Colon (tissue), 2 donors: ENCODE measurements around the gene CAMTA2.

Experiments used
- FAIRE-seq: peaks from 2 replicates; lab custom pipeline; 2012; peaks lifted over from hg19 to GRCh38; lab: Jason Lieb, UNC
- donor health status: control.
- donor health status: control.

The CAMTA2 gene

DNA sequence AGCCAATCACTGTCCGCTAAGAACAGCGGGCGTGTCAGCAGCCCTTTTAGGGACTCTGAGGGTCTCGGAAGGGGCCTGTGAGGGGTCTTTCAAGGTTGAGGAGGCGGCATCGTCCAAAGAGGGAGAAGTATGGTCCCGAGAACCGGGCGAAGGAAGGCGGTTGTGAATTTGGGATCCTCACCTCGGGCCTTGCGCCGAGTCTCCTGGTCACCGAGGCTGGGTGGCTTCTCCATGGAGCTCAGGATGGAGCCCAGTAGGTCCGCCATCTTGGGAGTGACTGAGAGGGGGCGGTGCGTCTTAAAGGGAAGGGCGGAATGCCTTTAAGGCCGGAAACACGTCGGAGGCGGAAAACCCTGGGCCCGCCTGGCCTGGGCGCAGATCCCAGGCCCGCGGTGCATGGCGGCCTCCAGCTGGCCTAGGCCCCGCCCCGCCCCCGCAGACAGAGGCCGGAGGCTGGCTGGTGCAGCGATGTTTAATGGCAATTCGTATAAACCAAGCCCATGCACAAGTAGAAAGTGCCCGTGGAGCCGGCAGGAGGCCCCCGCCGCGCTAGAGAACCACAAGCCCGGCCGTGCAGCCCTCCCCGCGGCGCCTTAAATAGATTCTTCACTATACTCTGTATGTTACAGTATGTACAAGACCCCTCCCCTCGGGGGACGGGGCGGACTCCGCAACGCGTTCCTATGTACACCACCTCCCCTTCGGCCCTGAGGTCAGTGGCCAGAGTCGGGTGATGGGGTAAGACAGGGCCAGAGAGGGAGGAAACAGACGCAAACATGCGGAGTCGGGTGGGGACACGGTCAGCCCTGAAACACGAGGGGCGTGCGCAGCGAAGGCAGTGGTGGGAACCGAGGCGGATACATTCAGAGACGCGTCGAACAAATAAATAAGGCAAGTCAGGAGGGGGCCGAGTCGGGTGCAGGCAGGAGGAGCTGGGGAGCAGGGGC lies 19.7 kb downstream of the CAMTA2 start, which contains the start of gene SPAG7:
TSS of gene SPAG7 (minus strand) at position 279 of the 947 bp plus-strand sequence. CDS start at position 266, 13 bp downstream.
- peak; percentile 47 for FAIRE-seq

DNA sequence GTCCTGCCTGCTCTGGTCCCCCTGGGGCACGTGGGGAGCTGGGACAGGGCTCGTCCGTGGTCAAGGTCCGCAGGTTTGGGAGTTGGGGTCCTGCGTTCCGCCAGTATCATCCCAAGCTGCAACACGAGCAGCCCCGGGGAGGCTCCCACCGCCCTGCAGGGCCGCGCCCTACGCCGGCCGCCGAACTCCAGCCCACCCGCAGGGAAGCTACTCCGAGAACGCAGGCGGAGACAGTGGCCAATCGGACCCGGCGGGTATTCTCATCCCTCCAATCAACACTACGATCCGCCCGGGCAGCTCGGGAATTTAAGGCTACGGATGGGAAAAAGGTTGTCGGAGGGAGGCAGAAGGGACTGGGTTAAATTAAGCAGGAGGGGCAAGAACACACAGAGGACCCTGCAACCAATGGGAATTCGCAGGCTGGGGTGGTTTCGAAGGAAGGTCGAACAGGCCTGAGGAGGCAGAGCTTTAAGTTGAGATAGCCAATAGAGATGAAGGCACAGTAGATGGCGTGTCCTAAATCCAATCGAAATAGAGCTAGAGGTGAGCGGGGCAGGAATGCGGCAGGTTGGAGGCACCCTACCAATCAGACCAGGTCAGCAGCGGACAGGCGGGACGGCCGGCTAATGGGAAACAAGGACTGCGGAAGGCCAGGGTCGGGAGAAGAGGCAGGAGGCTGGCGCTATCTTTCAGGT lies 20.5 kb downstream of the CAMTA2 start:
- FAIRE-seq = peak; percentile 97

DNA sequence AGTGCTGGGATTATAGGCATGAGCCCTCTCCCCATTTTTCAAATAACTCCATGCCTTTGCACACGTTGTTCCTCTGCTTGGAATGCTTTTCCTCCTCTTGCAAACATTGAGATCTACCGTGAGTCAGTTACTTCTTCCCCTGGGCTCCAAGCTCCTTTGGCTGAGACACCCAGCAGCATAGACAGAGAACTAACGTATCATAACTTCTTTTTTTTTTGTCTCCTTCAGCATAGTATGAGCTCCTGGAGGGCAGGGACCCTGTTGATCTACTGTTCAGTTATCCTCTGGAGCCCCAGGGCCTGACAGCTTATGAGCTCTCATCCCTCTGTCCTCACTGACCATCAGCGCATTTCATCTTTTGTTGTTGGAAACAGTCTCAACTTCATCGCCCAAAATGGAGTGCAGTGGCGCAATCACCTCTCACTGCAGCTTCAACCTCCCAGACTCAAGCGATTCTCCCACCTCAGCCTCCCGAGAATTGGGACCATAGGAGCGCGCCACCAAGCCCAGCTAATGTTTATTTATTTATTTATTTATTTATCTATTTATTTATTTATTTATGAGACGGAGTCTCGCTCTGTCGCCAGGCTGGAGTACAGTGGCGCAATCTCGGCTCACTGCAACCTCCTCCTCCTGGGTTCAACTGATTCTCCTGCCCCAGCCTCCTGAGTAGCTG lies 22.0 kb downstream of the CAMTA2 start:
- no peak for FAIRE-seq

DNA sequence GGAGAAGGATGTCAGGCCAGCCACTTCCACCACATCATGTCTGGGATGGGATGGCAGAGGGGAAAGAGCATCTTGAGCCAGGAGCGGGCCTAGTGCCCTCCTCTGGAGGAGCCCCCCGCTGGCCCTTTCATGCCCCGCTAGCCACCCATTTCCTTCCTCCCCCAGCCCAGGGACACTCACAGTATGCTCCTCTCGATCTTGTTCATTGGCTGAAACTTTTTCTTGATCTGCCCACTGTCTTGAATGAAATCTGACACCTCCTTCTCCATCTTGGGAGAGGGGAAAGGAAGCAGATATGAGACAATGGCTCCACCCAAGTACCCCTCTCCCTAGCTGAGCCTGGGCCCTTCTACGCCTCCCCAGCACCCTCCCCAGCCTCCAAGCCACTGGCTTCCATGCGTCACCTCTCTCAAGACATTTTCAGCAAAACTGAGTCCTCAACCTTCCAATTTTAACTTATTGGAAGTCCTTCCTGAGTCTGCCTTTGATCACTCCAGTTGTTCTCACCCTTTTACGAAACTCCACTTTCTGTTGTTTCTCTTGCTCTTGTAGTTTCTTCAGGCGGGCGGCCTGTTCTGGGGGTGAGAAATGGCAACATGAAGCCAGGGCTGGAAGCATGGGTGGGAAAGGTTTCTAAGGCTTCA lies 27.1 kb downstream of the CAMTA2 start:
- FAIRE-seq = no peak

DNA sequence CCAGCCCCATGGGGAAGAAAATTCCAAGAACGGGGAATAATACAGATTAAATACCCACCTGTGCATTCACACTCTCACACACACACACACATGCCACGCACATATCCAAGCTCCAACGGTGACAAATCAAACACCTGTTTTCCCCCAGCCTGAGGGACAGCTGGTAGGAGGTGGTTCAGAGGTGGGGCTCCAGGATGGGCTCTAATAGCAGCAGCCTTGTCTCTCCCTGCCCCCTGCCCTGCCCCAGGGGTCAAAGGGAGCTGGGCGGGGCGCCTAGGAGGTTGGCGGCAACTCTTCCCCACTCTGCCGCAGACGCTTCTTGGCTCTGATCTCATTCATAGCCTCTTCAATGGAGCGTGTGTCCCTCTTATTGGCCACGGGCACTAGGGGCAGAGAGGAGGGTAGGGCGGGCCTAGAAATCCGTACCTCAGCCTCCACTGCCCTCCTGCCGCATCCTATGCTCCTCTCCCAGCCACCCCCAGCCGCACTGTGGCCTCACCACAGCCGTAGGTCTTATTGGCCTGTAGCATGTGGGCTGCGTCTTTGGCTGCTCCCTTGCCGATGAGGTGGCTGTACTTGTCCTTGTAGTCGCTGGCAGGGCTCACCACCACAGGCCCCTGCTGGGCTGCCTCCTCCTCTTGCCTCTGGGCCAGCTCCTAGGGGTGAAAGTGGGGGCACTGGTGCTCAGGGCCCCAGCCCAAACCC lies 28.1 kb downstream of the CAMTA2 start:
- FAIRE-seq = no peak

DNA sequence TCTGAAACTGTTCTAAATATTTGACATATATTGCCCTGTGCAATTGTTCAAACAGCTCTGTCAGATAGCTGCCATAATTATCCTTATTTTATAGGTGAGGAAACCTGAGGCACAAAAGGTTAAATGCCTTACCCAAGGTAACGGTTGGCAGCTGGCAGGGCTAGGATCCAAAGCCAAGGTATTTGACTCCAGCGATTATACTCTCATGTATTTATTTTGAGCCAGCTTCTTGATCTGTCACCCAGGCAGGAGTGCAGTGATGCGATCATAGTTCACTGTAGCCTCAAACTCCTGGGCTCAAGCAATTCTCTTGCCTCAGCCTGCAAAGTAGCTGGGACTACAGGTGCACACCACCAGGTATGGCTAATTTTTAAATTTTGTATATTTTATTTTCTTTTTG lies 29.4 kb downstream of the CAMTA2 start:
- FAIRE-seq = no peak

DNA sequence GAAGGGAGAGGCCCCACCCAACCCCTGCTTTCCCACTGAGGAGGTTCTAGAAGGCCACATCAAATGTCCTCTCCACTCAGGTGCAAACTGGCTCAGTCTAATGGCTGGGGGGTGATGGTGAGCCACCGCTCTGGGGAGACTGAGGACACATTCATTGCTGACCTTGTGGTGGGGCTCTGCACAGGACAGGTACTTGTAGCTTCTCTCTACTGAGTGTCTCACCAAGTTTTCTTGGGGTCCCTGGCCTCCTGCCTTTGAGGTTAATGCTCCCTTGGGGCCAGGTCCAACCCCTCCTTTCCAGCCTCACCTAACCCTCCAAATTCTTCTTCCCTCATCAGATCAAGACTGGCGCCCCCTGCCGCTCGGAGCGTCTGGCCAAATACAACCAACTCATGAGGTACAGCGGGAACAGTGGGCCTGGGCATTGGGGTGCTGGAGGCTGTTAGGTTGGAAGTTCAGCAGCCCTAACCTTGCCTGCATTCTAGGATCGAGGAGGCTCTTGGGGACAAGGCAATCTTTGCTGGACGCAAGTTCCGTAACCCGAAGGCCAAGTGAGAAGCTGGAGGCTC lies 30.9 kb downstream of the CAMTA2 start:
- no peak for FAIRE-seq

DNA sequence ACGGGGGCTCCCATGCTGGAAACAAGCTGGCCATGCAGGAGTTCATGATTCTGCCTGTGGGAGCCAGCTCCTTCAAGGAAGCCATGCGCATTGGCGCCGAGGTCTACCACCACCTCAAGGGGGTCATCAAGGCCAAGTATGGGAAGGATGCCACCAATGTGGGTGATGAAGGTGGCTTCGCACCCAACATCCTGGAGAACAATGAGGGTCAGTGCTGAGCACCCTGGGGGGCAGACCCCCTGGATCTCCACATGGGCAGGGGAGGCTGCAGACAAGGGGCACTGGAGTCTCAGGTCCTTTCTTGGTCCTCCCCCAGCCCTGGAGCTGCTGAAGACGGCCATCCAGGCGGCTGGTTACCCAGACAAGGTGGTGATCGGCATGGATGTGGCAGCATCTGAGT lies 32.4 kb downstream of the CAMTA2 start:
- no peak for FAIRE-seq

DNA sequence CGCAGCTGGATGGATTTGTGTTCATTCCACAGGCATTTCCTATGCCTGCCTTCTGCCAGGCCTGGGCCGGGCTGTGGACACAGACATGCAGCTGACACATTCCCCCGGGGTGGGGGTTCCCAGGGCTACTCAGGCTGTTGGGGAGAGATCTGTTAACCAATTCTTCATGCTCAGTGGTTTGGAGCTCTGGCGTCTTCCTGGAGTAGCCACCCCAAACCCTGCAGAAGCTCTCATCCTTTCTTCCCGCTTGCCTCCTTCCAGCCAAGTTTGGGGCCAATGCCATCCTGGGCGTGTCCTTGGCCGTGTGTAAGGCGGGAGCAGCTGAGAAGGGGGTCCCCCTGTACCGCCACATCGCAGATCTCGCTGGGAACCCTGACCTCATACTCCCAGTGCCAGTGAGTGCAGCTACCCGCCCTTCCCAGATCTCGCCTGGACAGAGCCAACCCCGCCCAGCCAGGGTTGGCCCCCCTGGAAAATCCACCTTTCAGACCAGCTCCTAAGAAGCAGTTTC lies 34.0 kb downstream of the CAMTA2 start:
- no peak for FAIRE-seq

DNA sequence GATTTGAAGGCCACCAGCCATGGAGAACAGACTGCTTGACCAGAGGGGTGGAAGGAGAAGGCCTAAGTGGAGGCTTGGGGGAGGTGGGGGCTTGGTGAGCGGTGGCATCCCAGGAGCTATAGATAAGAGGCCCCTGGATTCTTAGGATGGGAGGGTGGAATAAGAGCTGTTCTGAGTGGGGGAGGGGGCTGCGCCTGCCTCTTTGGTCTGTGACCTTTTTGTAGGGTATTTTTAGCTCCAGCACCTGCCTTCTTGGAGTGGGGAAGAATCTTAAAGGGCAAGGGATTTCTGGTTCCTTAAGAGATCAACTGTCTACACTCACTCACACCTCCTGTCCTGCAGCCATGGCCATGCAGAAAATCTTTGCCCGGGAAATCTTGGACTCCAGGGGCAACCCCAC lies 36.0 kb downstream of the CAMTA2 start:
- FAIRE-seq = no peak

DNA sequence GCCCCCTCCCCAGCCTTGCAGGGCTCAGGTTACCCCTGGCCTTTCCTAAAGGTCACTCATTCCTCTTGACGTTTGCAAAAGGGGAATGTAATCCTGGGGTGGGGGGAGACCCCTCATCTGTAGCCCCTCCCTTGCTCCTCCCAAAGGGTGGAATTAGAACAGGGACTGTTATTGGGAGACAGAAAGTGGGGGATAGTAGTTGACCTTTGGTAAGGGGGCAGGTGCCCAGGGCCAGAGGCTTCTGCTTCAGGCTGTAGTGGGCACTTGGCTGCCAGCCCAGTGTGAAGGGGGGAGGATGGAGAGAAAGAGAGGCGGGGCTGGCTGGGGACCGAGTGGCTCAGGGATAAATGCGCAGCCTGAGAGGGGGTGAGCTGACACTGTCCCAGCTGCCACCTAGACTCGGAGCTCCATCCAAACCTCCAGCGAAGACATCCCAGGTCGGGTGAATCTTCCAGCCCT lies 36.7 kb downstream of the CAMTA2 start, which contains the start of gene ENO3:
TSS of gene ENO3 (plus strand) at position 374 of the 459 bp plus-strand sequence. CDS start 711 bp downstream, outside the sequence.
- FAIRE-seq = no peak

DNA sequence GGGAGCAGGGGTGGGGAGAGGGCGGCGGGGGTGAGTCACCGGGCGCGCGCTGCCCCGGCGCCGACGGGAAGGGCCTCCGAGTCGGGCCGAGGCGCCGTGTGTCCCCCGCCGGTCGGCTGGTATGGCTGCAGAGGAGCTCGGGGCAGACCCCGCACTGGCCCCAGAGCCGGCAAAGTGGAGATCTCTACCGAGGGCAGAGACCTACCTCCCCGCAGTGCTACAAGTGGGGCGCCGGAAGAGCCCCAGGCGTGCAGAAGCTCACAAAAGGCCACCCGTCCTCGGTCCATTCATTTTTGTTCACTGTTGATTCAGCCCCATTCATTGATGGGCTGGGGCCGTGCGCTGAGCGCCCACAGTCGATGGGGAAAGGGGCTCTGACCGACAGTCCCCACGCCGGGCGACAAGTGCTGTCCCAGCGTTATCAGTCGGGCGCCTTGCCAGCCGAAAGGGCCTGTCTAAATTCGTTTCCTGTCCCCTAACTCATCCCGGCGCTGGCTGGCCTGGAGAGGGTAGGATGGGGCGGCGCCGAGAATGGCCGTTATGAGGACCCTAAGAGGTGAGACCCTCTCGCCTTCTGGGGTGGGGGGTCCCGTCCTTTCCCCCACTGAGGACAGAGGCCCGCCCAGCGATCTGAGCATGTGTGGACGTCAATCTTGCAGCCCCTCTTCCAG lies 37.3 kb downstream of the CAMTA2 start:
- no peak for FAIRE-seq

DNA sequence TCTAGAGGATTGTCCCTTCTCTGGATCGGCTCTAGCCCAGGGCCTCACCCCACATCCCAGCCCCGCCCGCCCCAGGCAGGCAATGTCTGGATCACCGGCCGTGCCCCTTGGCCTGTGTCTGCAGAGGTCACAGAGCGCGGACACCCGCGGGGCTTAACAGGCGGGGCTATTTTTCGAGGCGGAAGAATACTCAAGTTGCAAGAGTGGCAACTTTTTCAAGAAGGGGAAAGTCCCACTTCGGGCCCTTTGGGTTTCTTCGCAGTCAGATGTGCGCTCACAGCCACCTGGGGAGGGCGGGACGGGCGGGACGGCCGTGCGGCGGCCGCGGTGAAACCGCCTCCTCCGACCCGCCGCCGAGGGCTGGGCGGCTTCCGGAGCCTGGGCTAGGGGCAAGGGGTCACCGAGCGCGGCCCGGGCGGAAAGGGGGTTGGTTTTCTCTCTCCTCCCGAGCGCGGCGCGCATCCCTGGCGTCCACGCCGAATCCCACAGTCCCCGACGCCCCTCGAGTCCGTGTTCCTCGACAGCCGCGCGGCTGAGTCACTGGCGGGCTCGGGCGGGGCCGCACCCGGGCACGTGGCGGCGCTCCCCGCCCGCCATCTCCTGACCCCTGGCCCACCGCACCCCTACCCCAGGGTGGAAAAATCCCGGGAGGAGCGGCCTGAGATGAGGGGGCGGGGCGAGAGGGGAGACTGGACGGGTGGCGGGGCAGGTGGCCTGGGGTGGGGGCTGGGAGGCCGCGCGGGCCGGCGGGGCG lies 38.0 kb downstream of the CAMTA2 start:
- FAIRE-seq = no peak

DNA sequence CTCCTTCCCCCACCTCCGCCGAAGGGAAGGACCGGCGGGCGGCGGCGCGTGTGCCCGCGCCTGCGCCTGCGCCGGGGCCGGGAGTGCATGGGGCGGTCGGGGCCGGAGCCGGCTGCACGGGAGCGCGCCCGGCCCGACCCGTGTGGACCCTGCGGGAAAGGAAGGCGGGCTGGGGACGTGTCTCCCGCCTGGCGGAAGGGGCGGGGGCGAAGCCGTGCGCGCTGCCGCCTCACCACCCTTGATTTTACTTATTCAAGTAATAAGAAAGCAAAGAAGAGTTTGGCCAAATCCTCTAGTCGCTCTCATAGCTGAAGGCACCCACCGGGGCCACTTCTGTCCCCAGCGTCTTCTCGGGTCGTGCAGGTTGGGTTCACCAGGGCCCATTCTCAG lies 38.5 kb downstream of the CAMTA2 start:
- no peak for FAIRE-seq

DNA sequence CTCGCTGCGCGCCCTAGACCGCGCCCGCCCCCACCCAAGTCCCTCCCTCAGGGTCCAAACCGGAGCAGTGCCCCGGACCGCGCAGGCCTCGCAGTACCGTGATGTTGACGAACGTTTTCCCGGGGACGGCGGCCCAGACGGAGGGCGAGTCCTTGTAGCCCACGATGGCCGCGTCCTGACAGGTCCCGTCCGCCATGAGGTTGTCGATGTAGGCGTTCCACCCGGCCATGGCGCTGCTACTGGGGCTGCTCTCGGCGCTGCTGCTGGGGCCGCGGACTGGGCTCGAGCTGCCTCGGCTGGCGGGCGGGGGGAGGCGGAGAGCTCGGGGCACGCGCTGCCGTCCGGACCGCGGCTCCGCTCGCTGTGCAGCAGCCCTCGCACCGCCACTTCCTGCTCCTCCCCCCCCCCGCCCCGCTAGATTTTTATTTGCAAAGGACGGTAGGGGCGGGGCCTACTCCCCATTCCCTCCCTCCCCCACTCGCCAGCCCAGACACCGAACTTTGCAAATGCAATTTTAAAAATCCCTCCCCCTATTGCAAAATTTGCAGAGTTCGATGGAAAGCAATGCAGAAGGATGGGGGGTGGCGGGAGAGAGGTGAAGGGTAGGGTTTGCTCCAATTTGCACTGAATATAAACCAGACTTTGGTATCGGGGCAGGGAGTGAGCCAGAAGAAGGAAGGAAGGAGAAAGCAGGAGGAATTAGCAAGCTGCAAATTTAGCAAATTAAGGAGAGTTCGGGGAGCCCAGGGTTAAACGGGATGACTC lies 39.1 kb downstream of the CAMTA2 start, which contains the start of gene PFN1:
TSS of gene PFN1 (minus strand) at position 365 of the 765 bp plus-strand sequence. CDS start at position 229, 136 bp downstream.
- FAIRE-seq = no peak

DNA sequence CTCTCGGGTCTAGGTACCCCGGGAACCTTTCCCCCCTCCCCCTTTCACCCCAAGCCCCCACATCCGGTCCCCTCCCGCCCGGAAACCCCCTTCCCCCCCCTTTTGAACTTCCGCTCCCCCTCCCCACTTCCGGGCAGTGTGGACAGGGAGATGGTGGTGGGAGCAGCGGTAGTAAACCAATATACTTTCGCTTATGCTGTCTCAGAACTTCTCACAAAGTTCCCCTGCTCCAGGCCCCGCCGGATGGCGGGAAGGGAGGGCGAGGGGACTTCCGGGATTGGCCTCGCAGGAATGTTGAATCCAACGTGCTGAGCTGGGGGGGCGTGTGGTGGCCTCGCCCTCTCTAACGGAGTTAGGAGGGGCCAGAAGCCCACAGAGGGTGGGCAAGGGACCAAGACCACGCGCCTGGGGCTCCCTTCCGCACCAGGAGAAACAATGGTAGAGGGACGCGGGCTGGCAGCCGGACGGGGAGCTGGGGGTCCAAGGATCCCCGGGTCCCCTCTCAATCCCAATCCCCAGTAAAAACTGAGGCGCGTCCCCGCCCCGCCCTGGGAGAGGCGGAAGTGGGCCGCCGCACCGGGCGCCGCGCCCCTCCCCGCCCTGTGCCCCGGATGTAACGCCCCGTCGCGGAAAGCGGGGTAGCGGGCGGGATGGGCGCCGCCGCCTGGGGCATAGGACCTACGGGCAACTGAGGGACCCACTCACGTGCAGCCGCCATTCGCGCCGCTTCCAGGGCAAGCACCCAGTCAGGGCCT lies 39.9 kb downstream of the CAMTA2 start:
- FAIRE-seq = no peak

DNA sequence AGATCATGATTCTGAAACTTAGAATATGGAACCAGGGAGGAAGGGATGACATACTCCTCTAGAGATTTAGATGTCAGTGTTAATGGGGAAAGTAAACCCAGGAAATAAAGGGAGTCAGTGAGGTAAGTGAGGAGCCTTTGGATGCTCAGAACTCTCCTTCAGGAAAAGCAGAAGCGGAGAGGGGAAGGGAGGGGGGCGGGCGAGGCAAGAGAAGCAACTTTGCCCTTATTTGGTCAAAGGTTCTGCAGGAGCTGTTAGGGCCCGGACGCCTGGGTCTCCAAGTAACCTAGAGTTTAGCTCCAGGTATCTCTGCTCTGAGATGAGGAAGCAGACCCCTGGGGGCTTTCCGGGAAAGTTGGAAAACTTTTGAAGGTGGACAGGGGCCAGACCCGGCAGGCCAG lies 40.5 kb downstream of the CAMTA2 start:
- no peak for FAIRE-seq
